Measurements from ENCODE around the gene BUD13. TPM values are rescaled to one million over a fixed set of nuclear protein-coding genes. Genes with fewer than 3 reads are reported as not detected.

Gene BUD13
- total and polyA plus RNA-seq, 2 of the 4 experiments (the other 2 are of a cell fraction) = 11.2 to 14.0 TPM

- ATAC-seq (ENCODE audit: low read depth) = peak; percentile 17
- no TSS peak for BruUV-seq (replicated peaks)
- intact Hi-C loops (cut with micrococcal nuclease) = no loop called here
- Histone ChIP-seq H2BK20ac (ENCODE audit: low read depth, low read length) (no peak overlapping the region), H2AK5ac (ENCODE audit: low read depth, low read length) (peak overlapping the region; percentile 89), H3K56ac (ENCODE audit: extremely low read depth, insufficient read depth, low read length) (peak overlapping the region; percentile 8; the same call in 1 of the 2 replicates), H3K23ac (ENCODE audit: low read depth, low read length) (peak overlapping the region; percentile 83), H3K14ac (replicated peaks; ENCODE audit: low read depth, low read length) (peak overlapping the region; percentile 57), H2BK120ac (ENCODE audit: low read depth, low read length) (no peak overlapping the region; the same call in 1 of the 2 replicates), H4K20me1 (ENCODE audit: insufficient read depth, low read length) (0 out of 2 replicates have a peak, but pooled peaks cover 4% of the 10 kb centered on the region), H3K27ac (ENCODE audit: insufficient read depth, low read length) (peak overlapping the region; percentile 60), H3K18ac (ENCODE audit: low read depth, low read length) (no peak overlapping the region), H3K4me2 (ENCODE audit: low read depth, low read length) (peak overlapping the region; percentile 97), H3K9ac (ENCODE audit: low read depth, low read length) (peak overlapping the region; percentile 94), H3K4me1 (ENCODE audit: control insufficient read depth, insufficient read depth, low read length) (peaks cover 8% of the 10 kb centered on the region), H3K36me3 (ENCODE audit: control insufficient read depth, insufficient read depth, low read length) (peaks cover 31% of the 10 kb centered on the region), H4K8ac (ENCODE audit: low read depth in 2 of 2, low read length in 2 of 2) (peak overlapping the region; percentile 70 to 98; a peak in 2 of 4 replicates), H2AK9ac (replicated peaks; ENCODE audit: low read depth, low read length, poor library complexity) (peak overlapping the region; percentile 92), H4K5ac (ENCODE audit: low read depth, low read length) (no peak overlapping the region; the same call in 1 of the 2 replicates), H3K4ac (ENCODE audit: low read depth, low read length) (peak overlapping the region; percentile 81), H3K9me3 (ENCODE audit: control insufficient read depth, insufficient read depth, low read length) (no peaks in the 10 kb centered on the region), H3K4me3 (ENCODE audit: insufficient read depth, low read depth, low read length) (peak overlapping the region; percentile 67), H2AFZ (replicated peaks; ENCODE audit: low read length, poor library complexity) (peak overlapping the region; percentile 95), H3K79me1 (ENCODE audit: low read depth in 1 of 2, low read length in 2 of 2) (peaks cover 39 to 57% of the 10 kb centered on the region in 2 experiments), H3K9me1 (ENCODE audit: insufficient read depth, low read length) (peaks cover 20% of the 10 kb centered on the region; the same call in 1 of the 2 replicates), H2BK15ac (ENCODE audit: low read depth, low read length) (no peak overlapping the region), H3K27me3 (ENCODE audit: control insufficient read depth, insufficient read depth, low read length) (no peaks in the 10 kb centered on the region), H2BK5ac (ENCODE audit: low read depth, low read length, poor library complexity, severe bottlenecking) (peak overlapping the region; percentile 20), H4K91ac (ENCODE audit: insufficient read depth, low read depth, low read length) (no peak overlapping the region; the same call in 1 of the 2 replicates)
- ChIA-PET CTCF (interaction anchor here (0.5 to 1.3 kb wide), 2 partner anchors 48 to 209 kb away, joined by 3 to 5 read pairs; no protein-coding TSS in a partner anchor), POLR2A (ENCODE audit: unreplicated experiment) (no interaction called here)
- peak; percentile 10 for DNase-seq
- TF ChIP-seq USF2 (IDR thresholded peaks at IDR 0.05; ENCODE audit: low read depth, low read length) (no peak), NFE2L2 (IDR thresholded peaks at IDR 0.05; ENCODE audit: low read depth, low read length) (no peak), RCOR1 (IDR thresholded peaks at IDR 0.05; ENCODE audit: insufficient replicate concordance, low read length) (no peak), MAFK (IDR thresholded peaks at IDR 0.05; ENCODE audit: low read depth, low read length) (no peak), MAZ (IDR thresholded peaks at IDR 0.05; ENCODE audit: borderline replicate concordance, low read depth, low read length) (no peak), POLR2A (IDR thresholded peaks at IDR 0.05; ENCODE audit: low read depth, low read length) (no peak), ELK1 (IDR thresholded peaks at IDR 0.05; ENCODE audit: borderline replicate concordance, low read depth, low read length) (no peak), CHD1 (IDR thresholded peaks at IDR 0.05; ENCODE audit: low read depth, low read length) (no peak), BHLHE40 (IDR thresholded peaks at IDR 0.05; ENCODE audit: low read depth, low read length) (no peak), CEBPB (IDR thresholded peaks at IDR 0.05; ENCODE audit: low read depth, low read length) (no peak), SMC3 (IDR thresholded peaks at IDR 0.05; ENCODE audit: low read depth, low read length) (no peak), FOS (IDR thresholded peaks at IDR 0.05; ENCODE audit: low read depth, low read length) (no peak), CTCF (conservative IDR thresholded peaks at IDR 0.05; ENCODE audit: low read depth, low read length) (no peak), RAD21 (IDR thresholded peaks at IDR 0.05; ENCODE audit: low read length) (no peak), RFX5 (IDR thresholded peaks at IDR 0.05; ENCODE audit: low read depth, low read length) (no peak), MXI1 (IDR thresholded peaks at IDR 0.05; ENCODE audit: borderline replicate concordance, low read depth, low read length) (no peak)
- in situ Hi-C loops (cut with MboI; ENCODE audit: low sequenced_read_pairs) = loop anchor here (5.0 kb wide), 1 partner anchor 445 kb away; the partner anchor contains the start of genes PCSK7 and RNF214
- dilution Hi-C loops (cut with HindIII; ENCODE audit: low sequenced_read_pairs, unreplicated experiment) = no loop called here
- no CpG with 5 or more reads among the region's 15 CpGs for WGBS, 2 experiments (ENCODE audit: extremely low coverage in 2 of 2, insufficient read length in 1 of 2)
Observed at GRCh38 chr11:116787436-116787785, 14.6 kb upstream of the BUD13 start.

All from IMR-90 (cell line).